SK-N-SH (cell line): ENCODE results near the gene SLC2A8. TPM values are rescaled to one million over a fixed set of nuclear protein-coding genes. Genes with fewer than 3 reads are reported as not detected.
A peak's percentile ranks its signal among the peaks of the same experiment; 100 is the strongest.

Experiments
- CTCF ChIA-PET: fragments of 300-600, 350-600 bp; formaldehyde crosslinking; extraction: SDS; loops from one replicate; lab custom pipeline; 2021; lab: Yijun Ruan, JAX
- POLR2A ChIA-PET: fragments of 350-600 bp; sonication (Branson Sonifier 250); formaldehyde crosslinking; extraction: SDS; loops from one replicate; lab custom pipeline; 2020; ENCODE audit warnings: antibody characterized with exemption, inconsistent platforms; lab: Yijun Ruan, JAX
- DNase-seq: peaks from one replicate; pipeline ENCODE4 v3.0.0; 2012
- H2AFZ ChIP-seq: fragments of 200-600 bp; sonication (generic); 2 replicates; pipeline ENCODE4 v1.8.1; 2016; ENCODE audit warnings: antibody characterized with exemption, mild to moderate bottlenecking, low read depth
- H3F3A ChIP-seq: fragments of 200-600 bp; sonication (generic); replicated peaks from 2 replicates; pipeline ENCODE3; 2016; ENCODE audit warnings: antibody characterized with exemption, mild to moderate bottlenecking; ENCODE audit not compliant: insufficient read depth
- H3K27ac ChIP-seq, 2 experiments: fragments of 200-500 bp in 1 of 2; fragments of 200-600 bp in 1 of 2; sonication (Bioruptor generic) in 1 of 2; sonication (generic), shearing (Covaris generic) in 1 of 2; 2 replicates each; pipeline versions ENCODE4 v1.5.1 to v1.6.1; 2014 to 2016; ENCODE audit warnings: low read depth in 2 of 2, inconsistent platforms in 1 of 2, low read length in 1 of 2, mild to moderate bottlenecking in 1 of 2, mixed read lengths in 1 of 2
- H3K27me3 ChIP-seq: fragments of 200-600 bp; sonication (generic), shearing (Covaris generic); 2 replicates; pipeline ENCODE4 v1.6.1; 2016; ENCODE audit warnings: mixed run types; ENCODE audit not compliant: insufficient read depth
- H3K36me3 ChIP-seq, 2 experiments: fragments of 200-500 bp in 1 of 2; fragments of 200-600 bp in 1 of 2; sonication (Bioruptor generic) in 1 of 2; sonication (generic) in 1 of 2; replicated peaks in 1 of 2; 2 replicates each; pipeline versions ENCODE3 to v1.5.1; 2014 to 2016; ENCODE audit warnings: low read length in 1 of 2, mild to moderate bottlenecking in 1 of 2; ENCODE audit not compliant: insufficient read depth in 2 of 2, control insufficient read depth in 1 of 2
- H3K4me1 ChIP-seq, 2 experiments: fragments of 200-500 bp in 1 of 2; fragments of 200-600 bp in 1 of 2; sonication (Bioruptor generic) in 1 of 2; sonication (generic), shearing (Covaris generic) in 1 of 2; 2 replicates each; pipeline versions ENCODE4 v1.5.1 to v1.6.1; 2014 to 2016; ENCODE audit warnings: low read depth in 1 of 2, low read length in 1 of 2, mixed run types in 1 of 2; ENCODE audit not compliant: insufficient read depth in 2 of 2, control insufficient read depth in 1 of 2
- H3K4me2 ChIP-seq: fragments of 200-600 bp; sonication (generic), shearing (Covaris generic); 2 replicates; pipeline ENCODE4 v1.6.1; 2017; ENCODE audit warnings: mixed run types
- H3K4me3 ChIP-seq, 2 experiments: fragments of 200-500 bp in 1 of 2; fragments of 200-600 bp in 1 of 2; sonication (Bioruptor generic) in 1 of 2; sonication (generic), shearing (Covaris generic) in 1 of 2; 2 replicates each; pipeline versions ENCODE4 v1.5.1 to v1.8.1; 2014 to 2016; ENCODE audit warnings: low read depth in 2 of 2, inconsistent platforms in 1 of 2, low read length in 1 of 2, mild to moderate bottlenecking in 1 of 2, mixed read lengths in 1 of 2, moderate library complexity in 1 of 2
- H3K79me2 ChIP-seq: fragments of 200-600 bp; sonication (generic); 2 replicates; pipeline ENCODE4 v1.8.1; 2017; ENCODE audit warnings: mild to moderate bottlenecking; ENCODE audit not compliant: insufficient read depth
- H3K9ac ChIP-seq: fragments of 200-600 bp; sonication (generic); 2 replicates; pipeline ENCODE4 v1.6.1; 2017; ENCODE audit warnings: mixed run types
- H3K9me2 ChIP-seq: fragments of 200-600 bp; sonication (generic); 2 replicates; pipeline ENCODE4 v1.6.1; 2017; ENCODE audit warnings: mixed run types
- H3K9me3 ChIP-seq: fragments of 200-600 bp; sonication (generic); 2 replicates; pipeline ENCODE4 v1.6.1; 2017; ENCODE audit warnings: mixed run types, mild to moderate bottlenecking, moderate library complexity
- H4K20me1 ChIP-seq: fragments of 200-600 bp; sonication (generic); 2 replicates; pipeline ENCODE4 v1.6.1; 2017; ENCODE audit warnings: mild to moderate bottlenecking, mixed run types; ENCODE audit not compliant: insufficient read depth
- ELF1 ChIP-seq: IDR thresholded peaks from 2 replicates; pipeline ENCODE4 v1.4.0; 2012
- JUND ChIP-seq: IDR thresholded peaks from 2 replicates; pipeline ENCODE4 v1.4.0; 2012
- MXI1 ChIP-seq: IDR thresholded peaks from 2 replicates; pipeline ENCODE4 v1.6.1; 2012; ENCODE audit warnings: mild to moderate bottlenecking, low read depth, low read length, improper control_type of control experiment
- RAD21 ChIP-seq: IDR thresholded peaks from 2 replicates; pipeline ENCODE4 v1.6.1; 2012; ENCODE audit warnings: mild to moderate bottlenecking, low read length
- SMC3 ChIP-seq: IDR thresholded peaks from 2 replicates; pipeline ENCODE4 v1.6.1; 2012; ENCODE audit warnings: low read depth, low read length, improper control_type of control experiment
- TAF1 ChIP-seq: IDR thresholded peaks from 2 replicates; pipeline ENCODE4 v1.6.1; 2012; ENCODE audit warnings: low read depth, mild to moderate bottlenecking, low read length, moderate library complexity, borderline replicate concordance
- TEAD4 ChIP-seq: IDR thresholded peaks from 2 replicates; pipeline ENCODE4 v1.4.0; 2012; ENCODE audit warnings: mild to moderate bottlenecking, borderline replicate concordance; ENCODE audit not compliant: insufficient read depth
- YY1 ChIP-seq: IDR thresholded peaks from 2 replicates; pipeline ENCODE4 v1.4.0; 2012; ENCODE audit warnings: low read depth, mild to moderate bottlenecking
- WGBS: methylation state at CpG from one replicate; pipeline ENCODE4 v1.1.6; 2017; ENCODE audit warnings: low lambda C conversion rate; 5-methylcytosine and 5-hydroxymethylcytosine counted together
- polyA plus RNA-seq, 3 experiments: library from polyadenylated mRNA; depleted of rRNA; stranded (reverse); fragments of >200 nt; gene quantifications; 2 replicates each; pipeline ENCODE4 v1.2.3, GENCODE V29; 2012
- TF ChIP-seq, protein P1 (sequence below): IDR thresholded peaks from 2 replicates; pipeline ENCODE4 v1.6.1; 2012; ENCODE audit warnings: mild to moderate bottlenecking, low read depth, low read length, moderate library complexity
- TF ChIP-seq, protein P2 (sequence below): IDR thresholded peaks from 2 replicates; pipeline ENCODE4 v1.4.0; 2012; ENCODE audit warnings: low read depth, borderline replicate concordance
- TF ChIP-seq, protein P3 (sequence below): IDR thresholded peaks from 2 replicates; pipeline ENCODE4 v1.4.0; 2012; ENCODE audit warnings: low read depth
- TF ChIP-seq, protein P4 (sequence below): fragments of 200-600 bp; sonication (generic); IDR thresholded peaks from 2 replicates; pipeline ENCODE4 v1.6.1; 2017; ENCODE audit warnings: antibody characterized with exemption, mild to moderate bottlenecking, moderate library complexity
- TF ChIP-seq, protein P5 (sequence below): fragments of 150-350 bp; IDR thresholded peaks from 2 replicates; pipeline ENCODE4 v1.6.1; 2017; ENCODE audit warnings: antibody characterized with exemption, low read length, low read depth, borderline replicate concordance

SLC2A8 gene
- polyA plus RNA-seq, 1 of the 3 experiments (the other 2 are of a cell fraction), result 15.1 TPM

DNA sequence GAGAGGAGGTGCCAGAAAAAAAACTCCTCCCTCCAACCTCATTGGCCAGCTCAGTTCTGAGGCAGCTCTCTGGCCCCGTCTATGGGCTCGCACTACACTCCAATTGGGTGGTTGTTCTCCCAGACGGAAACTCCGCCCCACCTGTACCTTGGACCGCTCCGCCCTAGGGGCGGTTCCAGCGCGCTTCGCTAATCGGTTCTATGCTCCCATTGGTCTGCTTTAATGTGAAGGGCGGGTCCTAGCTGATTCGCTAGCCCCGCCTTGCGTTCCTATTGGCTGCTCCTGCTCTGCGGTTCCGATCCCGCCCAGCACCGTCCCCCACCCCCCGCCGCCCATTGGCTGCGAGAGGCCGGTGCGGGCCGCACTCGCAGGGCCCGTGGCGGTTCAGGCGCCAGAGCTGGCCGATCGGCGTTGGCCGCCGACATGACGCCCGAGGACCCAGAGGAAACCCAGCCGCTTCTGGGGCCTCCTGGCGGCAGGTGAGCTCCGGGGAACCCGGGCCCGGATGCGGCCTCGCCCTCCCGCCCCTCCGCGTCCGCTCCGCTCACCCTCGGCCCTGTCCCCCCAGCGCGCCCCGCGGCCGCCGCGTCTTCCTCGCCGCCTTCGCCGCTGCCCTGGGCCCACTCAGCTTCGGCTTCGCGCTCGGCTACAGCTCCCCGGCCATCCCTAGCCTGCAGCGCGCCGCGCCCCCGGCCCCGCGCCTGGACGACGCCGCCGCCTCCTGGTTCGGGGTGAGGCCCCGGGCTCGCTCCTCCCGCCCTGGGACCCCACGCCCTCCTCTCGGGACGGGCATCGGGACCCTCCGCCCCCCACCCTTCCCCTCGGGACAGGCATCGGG lies at the start of gene SLC2A8 (continued):
- TF ChIP-seq, protein P1, sequence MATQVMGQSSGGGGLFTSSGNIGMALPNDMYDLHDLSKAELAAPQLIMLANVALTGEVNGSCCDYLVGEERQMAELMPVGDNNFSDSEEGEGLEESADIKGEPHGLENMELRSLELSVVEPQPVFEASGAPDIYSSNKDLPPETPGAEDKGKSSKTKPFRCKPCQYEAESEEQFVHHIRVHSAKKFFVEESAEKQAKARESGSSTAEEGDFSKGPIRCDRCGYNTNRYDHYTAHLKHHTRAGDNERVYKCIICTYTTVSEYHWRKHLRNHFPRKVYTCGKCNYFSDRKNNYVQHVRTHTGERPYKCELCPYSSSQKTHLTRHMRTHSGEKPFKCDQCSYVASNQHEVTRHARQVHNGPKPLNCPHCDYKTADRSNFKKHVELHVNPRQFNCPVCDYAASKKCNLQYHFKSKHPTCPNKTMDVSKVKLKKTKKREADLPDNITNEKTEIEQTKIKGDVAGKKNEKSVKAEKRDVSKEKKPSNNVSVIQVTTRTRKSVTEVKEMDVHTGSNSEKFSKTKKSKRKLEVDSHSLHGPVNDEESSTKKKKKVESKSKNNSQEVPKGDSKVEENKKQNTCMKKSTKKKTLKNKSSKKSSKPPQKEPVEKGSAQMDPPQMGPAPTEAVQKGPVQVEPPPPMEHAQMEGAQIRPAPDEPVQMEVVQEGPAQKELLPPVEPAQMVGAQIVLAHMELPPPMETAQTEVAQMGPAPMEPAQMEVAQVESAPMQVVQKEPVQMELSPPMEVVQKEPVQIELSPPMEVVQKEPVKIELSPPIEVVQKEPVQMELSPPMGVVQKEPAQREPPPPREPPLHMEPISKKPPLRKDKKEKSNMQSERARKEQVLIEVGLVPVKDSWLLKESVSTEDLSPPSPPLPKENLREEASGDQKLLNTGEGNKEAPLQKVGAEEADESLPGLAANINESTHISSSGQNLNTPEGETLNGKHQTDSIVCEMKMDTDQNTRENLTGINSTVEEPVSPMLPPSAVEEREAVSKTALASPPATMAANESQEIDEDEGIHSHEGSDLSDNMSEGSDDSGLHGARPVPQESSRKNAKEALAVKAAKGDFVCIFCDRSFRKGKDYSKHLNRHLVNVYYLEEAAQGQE, result 0 out of 2 replicates have a peak, but pooled peaks have one; percentile 28
- TF ChIP-seq, protein P2, sequence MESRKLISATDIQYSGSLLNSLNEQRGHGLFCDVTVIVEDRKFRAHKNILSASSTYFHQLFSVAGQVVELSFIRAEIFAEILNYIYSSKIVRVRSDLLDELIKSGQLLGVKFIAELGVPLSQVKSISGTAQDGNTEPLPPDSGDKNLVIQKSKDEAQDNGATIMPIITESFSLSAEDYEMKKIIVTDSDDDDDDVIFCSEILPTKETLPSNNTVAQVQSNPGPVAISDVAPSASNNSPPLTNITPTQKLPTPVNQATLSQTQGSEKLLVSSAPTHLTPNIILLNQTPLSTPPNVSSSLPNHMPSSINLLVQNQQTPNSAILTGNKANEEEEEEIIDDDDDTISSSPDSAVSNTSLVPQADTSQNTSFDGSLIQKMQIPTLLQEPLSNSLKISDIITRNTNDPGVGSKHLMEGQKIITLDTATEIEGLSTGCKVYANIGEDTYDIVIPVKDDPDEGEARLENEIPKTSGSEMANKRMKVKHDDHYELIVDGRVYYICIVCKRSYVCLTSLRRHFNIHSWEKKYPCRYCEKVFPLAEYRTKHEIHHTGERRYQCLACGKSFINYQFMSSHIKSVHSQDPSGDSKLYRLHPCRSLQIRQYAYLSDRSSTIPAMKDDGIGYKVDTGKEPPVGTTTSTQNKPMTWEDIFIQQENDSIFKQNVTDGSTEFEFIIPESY, result no peak
- TF ChIP-seq, protein P3, sequence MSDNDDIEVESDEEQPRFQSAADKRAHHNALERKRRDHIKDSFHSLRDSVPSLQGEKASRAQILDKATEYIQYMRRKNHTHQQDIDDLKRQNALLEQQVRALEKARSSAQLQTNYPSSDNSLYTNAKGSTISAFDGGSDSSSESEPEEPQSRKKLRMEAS, result no peak
- TF ChIP-seq YY1, result 0 out of 2 replicates have a peak, but pooled peaks have one; percentile 38
- no peak for TF ChIP-seq TEAD4
- TF ChIP-seq JUND, result no peak
- TF ChIP-seq ELF1, result no peak
- TF ChIP-seq RAD21, result no peak
- TF ChIP-seq, all 33 proteins: peak for 10

DNA sequence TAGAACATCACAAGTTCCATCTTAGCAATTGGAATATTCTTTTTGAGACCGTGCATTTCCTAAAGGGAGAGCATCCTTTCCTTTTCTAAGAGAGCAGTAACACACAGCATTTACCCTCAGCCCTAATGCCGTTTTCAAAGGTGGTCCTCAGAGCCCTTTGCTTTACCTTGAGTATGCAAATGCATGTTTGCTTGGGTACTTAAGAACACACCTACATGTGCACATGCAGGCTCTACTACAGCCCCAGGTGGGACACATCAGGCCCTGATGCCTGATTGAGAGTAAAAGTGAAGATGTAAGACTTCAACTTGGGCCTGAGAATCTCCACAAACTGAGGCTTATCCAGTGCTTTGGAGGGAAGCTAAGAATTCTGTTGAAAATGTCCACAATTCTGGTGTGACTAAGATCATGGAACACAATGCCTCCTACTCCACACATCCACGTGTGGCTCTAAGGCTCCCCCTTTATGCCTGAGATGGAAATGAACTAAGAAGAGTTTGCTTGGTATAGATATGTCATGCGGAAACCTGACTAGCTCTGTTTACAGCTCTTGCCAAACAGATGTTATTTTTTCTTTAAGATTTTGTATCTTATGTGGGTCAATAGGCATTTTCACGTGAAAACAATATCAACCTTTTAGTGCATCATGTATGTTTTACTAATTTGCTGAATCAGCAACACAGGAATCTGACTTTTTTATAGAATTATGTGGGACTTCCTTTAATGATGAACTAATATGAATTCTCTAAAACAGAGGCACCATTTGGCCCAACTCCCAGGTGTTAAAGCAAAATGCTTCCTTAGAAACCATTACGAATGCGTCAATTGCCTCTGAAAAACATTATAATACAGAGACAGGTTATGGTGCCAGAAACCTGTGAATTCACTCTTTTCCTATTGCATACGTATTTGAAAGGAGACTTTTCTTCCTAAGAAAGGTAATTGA lies 48.9 kb upstream of the SLC2A8 start:
- ChIA-PET CTCF (interaction anchor here (0.6 to 2.6 kb wide), 38 partner anchors 8 to 407 kb away, joined by 3 to 30 read pairs (median 4); no protein-coding TSS in a partner anchor), POLR2A (no interaction called here)
- Histone ChIP-seq H3K79me2 (no peaks in the 10 kb centered on the region), H3K4me1 (peaks cover 0 to 5% of the 10 kb centered on the region in 2 experiments; a peak in 2 of 4 replicates), H3K36me3 (peaks cover 0 to 12% of the 10 kb centered on the region in 2 experiments), H3K9me3 (no peaks in the 10 kb centered on the region), H2AFZ (no peak overlapping the region), H3K27ac (no peak overlapping the region), H4K20me1 (no peaks in the 10 kb centered on the region), H3K4me3 (no peak overlapping the region), H3K9ac (no peak overlapping the region), H3K27me3 (no peaks in the 10 kb centered on the region), H3K4me2 (no peak overlapping the region), H3K9me2 (no peaks in the 10 kb centered on the region), H3F3A (no peaks in the 10 kb centered on the region)
- 80% methylated on average over 8 of the region's 8 CpGs for WGBS
- peak; percentile 55 for DNase-seq
- peak; percentile 85 for TF ChIP-seq RAD21
- TF ChIP-seq SMC3, result peak; percentile 82
- no peak for TF ChIP-seq TAF1
- TF ChIP-seq, protein P4, sequence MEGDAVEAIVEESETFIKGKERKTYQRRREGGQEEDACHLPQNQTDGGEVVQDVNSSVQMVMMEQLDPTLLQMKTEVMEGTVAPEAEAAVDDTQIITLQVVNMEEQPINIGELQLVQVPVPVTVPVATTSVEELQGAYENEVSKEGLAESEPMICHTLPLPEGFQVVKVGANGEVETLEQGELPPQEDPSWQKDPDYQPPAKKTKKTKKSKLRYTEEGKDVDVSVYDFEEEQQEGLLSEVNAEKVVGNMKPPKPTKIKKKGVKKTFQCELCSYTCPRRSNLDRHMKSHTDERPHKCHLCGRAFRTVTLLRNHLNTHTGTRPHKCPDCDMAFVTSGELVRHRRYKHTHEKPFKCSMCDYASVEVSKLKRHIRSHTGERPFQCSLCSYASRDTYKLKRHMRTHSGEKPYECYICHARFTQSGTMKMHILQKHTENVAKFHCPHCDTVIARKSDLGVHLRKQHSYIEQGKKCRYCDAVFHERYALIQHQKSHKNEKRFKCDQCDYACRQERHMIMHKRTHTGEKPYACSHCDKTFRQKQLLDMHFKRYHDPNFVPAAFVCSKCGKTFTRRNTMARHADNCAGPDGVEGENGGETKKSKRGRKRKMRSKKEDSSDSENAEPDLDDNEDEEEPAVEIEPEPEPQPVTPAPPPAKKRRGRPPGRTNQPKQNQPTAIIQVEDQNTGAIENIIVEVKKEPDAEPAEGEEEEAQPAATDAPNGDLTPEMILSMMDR, result peak; percentile 68
- TF ChIP-seq MXI1, result 0 out of 2 replicates have a peak, but pooled peaks have one; percentile 37
- TF ChIP-seq, protein P5, sequence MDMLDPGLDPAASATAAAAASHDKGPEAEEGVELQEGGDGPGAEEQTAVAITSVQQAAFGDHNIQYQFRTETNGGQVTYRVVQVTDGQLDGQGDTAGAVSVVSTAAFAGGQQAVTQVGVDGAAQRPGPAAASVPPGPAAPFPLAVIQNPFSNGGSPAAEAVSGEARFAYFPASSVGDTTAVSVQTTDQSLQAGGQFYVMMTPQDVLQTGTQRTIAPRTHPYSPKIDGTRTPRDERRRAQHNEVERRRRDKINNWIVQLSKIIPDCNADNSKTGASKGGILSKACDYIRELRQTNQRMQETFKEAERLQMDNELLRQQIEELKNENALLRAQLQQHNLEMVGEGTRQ, result no peak
